OCI-LY7 (cell line): ENCODE results near the gene STIM2. TPM values are rescaled to one million over a fixed set of nuclear protein-coding genes. Genes with fewer than 3 reads are reported as not detected.

Experiments
- BruUV-seq: library from RNA; stranded (reverse); fragments of 400-500 nt; replicated peaks from 2 replicates; lab custom pipeline; 2021; lab: Mats Ljungman, UMichigan
- CTCF ChIA-PET: fragments of 300-600 bp; sonication (Branson Sonifier 250); formaldehyde crosslinking; loops from one replicate; lab custom pipeline; 2022; ENCODE audit warnings: antibody characterized with exemption; ENCODE audit not compliant: unreplicated experiment; lab: Charles Lee
- POLR2A ChIA-PET: fragments of 300-600 bp; sonication (Branson Sonifier 250); formaldehyde crosslinking; loops from one replicate; lab custom pipeline; 2022; ENCODE audit warnings: antibody characterized with exemption; lab: Charles Lee
- DNase-seq: peaks from one replicate; pipeline ENCODE4 v3.0.0-alpha.2; 2015; ENCODE audit warnings: low spot score
- H2AFZ ChIP-seq: fragments of 200-600 bp; sonication (generic), shearing (Covaris generic); 2 replicates; pipeline ENCODE4 v1.6.1; 2014; ENCODE audit warnings: mild to moderate bottlenecking, antibody characterized with exemption, low read length, moderate library complexity
- H3K27ac ChIP-seq: fragments of 200-600 bp; sonication (generic); 2 replicates; pipeline ENCODE4 v1.5.1; 2014; ENCODE audit warnings: mixed run types, low read depth, mild to moderate bottlenecking, moderate library complexity, low read length, inconsistent platforms; ENCODE audit not compliant: poor library complexity, severe bottlenecking
- H3K36me3 ChIP-seq: fragments of 200-600 bp; sonication (generic); 2 replicates; pipeline ENCODE4 v1.6.1; 2014; ENCODE audit warnings: mild to moderate bottlenecking, antibody characterized with exemption, low read length, moderate library complexity, mixed read lengths; ENCODE audit not compliant: insufficient read depth
- H3K4me1 ChIP-seq: fragments of 200-600 bp; sonication (generic); 2 replicates; pipeline ENCODE4 v1.5.1; 2014; ENCODE audit warnings: mild to moderate bottlenecking, low read length; ENCODE audit not compliant: insufficient read depth, poor library complexity, severe bottlenecking
- H3K4me2 ChIP-seq: fragments of 200-600 bp; sonication (generic); 2 replicates; pipeline ENCODE4 v1.6.1; 2014; ENCODE audit warnings: mild to moderate bottlenecking, low read length
- H3K4me3 ChIP-seq: fragments of 200-600 bp; sonication (generic); 2 replicates; pipeline ENCODE4 v1.5.1; 2014; ENCODE audit warnings: mild to moderate bottlenecking, low read depth, low read length; ENCODE audit not compliant: poor library complexity, severe bottlenecking
- H3K79me2 ChIP-seq: fragments of 200-600 bp; sonication (generic); 2 replicates; pipeline ENCODE4 v1.6.1; 2016; ENCODE audit warnings: low read depth, mild to moderate bottlenecking, low read length, moderate library complexity, mixed read lengths; ENCODE audit not compliant: insufficient read depth
- H3K9me2 ChIP-seq: fragments of 200-600 bp; sonication (generic); 2 replicates; pipeline ENCODE4 v1.6.1; 2016; ENCODE audit warnings: mild to moderate bottlenecking, low read length, mixed read lengths; ENCODE audit not compliant: insufficient read depth
- H3K9me3 ChIP-seq: fragments of 200-600 bp; sonication (generic); 2 replicates; pipeline ENCODE4 v1.6.1; 2014; ENCODE audit warnings: mild to moderate bottlenecking, mixed run types, low read length, mixed read lengths
- H4K20me1 ChIP-seq: fragments of 200-600 bp; sonication (generic); 2 replicates; pipeline ENCODE4 v1.6.1; 2014; ENCODE audit warnings: mild to moderate bottlenecking, antibody characterized with exemption, low read length, moderate library complexity, mixed read lengths; ENCODE audit not compliant: insufficient read depth
- CTCF ChIP-seq: fragments of 200-600 bp; sonication (generic); conservative IDR thresholded peaks from 2 replicates; pipeline ENCODE4 v1.5.1; 2014; ENCODE audit warnings: mild to moderate bottlenecking, antibody characterized with exemption, low read length, moderate library complexity, mixed read lengths
- EZH2phosphoT487 ChIP-seq: fragments of 200-600 bp; sonication (generic); IDR thresholded peaks from 2 replicates; pipeline ENCODE4 v1.6.1; 2018; ENCODE audit warnings: low read depth, borderline replicate concordance, mild to moderate bottlenecking, mixed run types, antibody characterized with exemption, low read length, moderate library complexity, mixed read lengths
- intact Hi-C: fragments of 100-400 bp; cut with micrococcal nuclease; formaldehyde crosslinking; loops from one replicate; pipeline ENCODE4 v1.10.0; 2022; ENCODE audit not compliant: unreplicated experiment
- total RNA-seq, 2 experiments: library from RNA; depleted of rRNA in 1 of 2; stranded (reverse); fragments of >200 nt in 1 of 2; shearing (Covaris generic) in 1 of 2; gene quantifications; 2 replicates each; pipeline ENCODE4 v1.2.3, GENCODE V29; 2014 to 2022

Gene STIM2
- total RNA-seq, 2 experiments from 2014 or later: 108 to 309 TPM

GRCh38 chr4:26907731-26908599 lies 47.3 kb downstream of the STIM2 start:
- Histone ChIP-seq H3K36me3 (peaks cover 30% of the 10 kb centered on the region), H4K20me1 (peaks cover 30% of the 10 kb centered on the region; the same call in 1 of the 2 replicates), H2AFZ (no peak overlapping the region), H3K9me2 (no peaks in the 10 kb centered on the region), H3K4me2 (peak overlapping the region; percentile 0; the same call in 1 of the 2 replicates), H3K4me1 (peaks cover 50% of the 10 kb centered on the region), H3K79me2 (peaks cover 100% of the 10 kb centered on the region), H3K27ac (no peak overlapping the region), H3K9me3 (no peaks in the 10 kb centered on the region), H3K4me3 (no peak overlapping the region)
- BruUV-seq: no TSS peak
- intact Hi-C loops: no loop called here
- CTCF ChIA-PET: no interaction called here
- POLR2A ChIA-PET: interaction anchor here (0.9 to 4.0 kb wide), 3 partner anchors 22 to 49 kb away, joined by 3 to 20 read pairs (median 3); no protein-coding TSS in a partner anchor
- DNase-seq: no peak
- TF ChIP-seq CTCF (no peak), EZH2phosphoT487 (no peak)

- Histone ChIP-seq H3K27ac (no peak overlapping the region), H3K9me3 (no peaks in the 10 kb centered on the region), H3K4me2 (no peak overlapping the region), H3K36me3 (peaks cover 27% of the 10 kb centered on the region), H4K20me1 (peaks cover 25% of the 10 kb centered on the region; the same call in 1 of the 2 replicates), H3K4me3 (no peak overlapping the region), H3K9me2 (no peaks in the 10 kb centered on the region), H2AFZ (no peak overlapping the region), H3K4me1 (peaks cover 42% of the 10 kb centered on the region), H3K79me2 (peaks cover 100% of the 10 kb centered on the region)
- ChIA-PET POLR2A (interaction anchor here (0.6 to 4.0 kb wide), 5 partner anchors 12 to 50 kb away, joined by 3 to 20 read pairs (median 4); no protein-coding TSS in a partner anchor), CTCF (no interaction called here)
- BruUV-seq: no TSS peak
- no peak for DNase-seq
- TF ChIP-seq EZH2phosphoT487 (no peak), CTCF (no peak)
- intact Hi-C loops: no loop called here
Measured at GRCh38 chr4:26909369-26909768, 48.7 kb downstream of the STIM2 start.
